WERI-Rb-1 (cell line): ENCODE results near the gene RNF17.
"Not testable (repeated sequence)": the region's sequence is repeated elsewhere in the genome, so short reads cannot be mapped to it uniquely, and the experiment has no call there.

Source experiments
- DNase-seq: peaks from one replicate; pipeline ENCODE4 v3.0.0-alpha.2; 2020
- H3K27ac ChIP-seq: fragments of 250-450 bp; sonication (Bioruptor Pico); 2 replicates; pipeline ENCODE4 v1.5.1; 2020; ENCODE audit warnings: mild to moderate bottlenecking, moderate library complexity
- H3K27me3 ChIP-seq: fragments of 250-450 bp; sonication (Bioruptor Pico); 2 replicates; pipeline ENCODE4 v1.5.1; 2021; ENCODE audit warnings: mild to moderate bottlenecking, low read depth, moderate library complexity; ENCODE audit not compliant: insufficient read depth, severe bottlenecking
- H3K36me3 ChIP-seq: fragments of 250-450 bp; sonication (Bioruptor Pico); 2 replicates; pipeline ENCODE4 v1.5.1; 2020; ENCODE audit warnings: mild to moderate bottlenecking, moderate library complexity
- H3K4me3 ChIP-seq: 2 replicates; pipeline ENCODE4 v1.5.1; 2011; ENCODE audit warnings: low read depth, mild to moderate bottlenecking, control low read depth, low read length
- H3K9me3 ChIP-seq: fragments of 250-450 bp; sonication (Bioruptor Pico); 2 replicates; pipeline ENCODE4 v1.5.1; 2021; ENCODE audit warnings: mild to moderate bottlenecking, moderate library complexity; ENCODE audit not compliant: severe bottlenecking
- CTCF ChIP-seq: IDR thresholded peaks from 2 replicates; pipeline ENCODE4 v1.5.1; 2011; ENCODE audit warnings: low read depth, mild to moderate bottlenecking, control low read depth, inconsistent platforms, low read length

RNF17 gene

GRCh38 chr13:24719139-24719538 is 44.8 kb upstream of the RNF17 start:
- no peaks in the 10 kb centered on the region for H3K27me3 ChIP-seq
- H3K36me3 ChIP-seq, result no peaks in the 10 kb centered on the region
- no peak for TF ChIP-seq CTCF
- H3K27ac ChIP-seq, result no peak overlapping the region
- no peak overlapping the region for H3K4me3 ChIP-seq
- H3K9me3 ChIP-seq, result no peaks in the 10 kb centered on the region
- DNase-seq, result no peak

- Histone ChIP-seq H3K27ac (no peak overlapping the region), H3K36me3 (no peaks in the 10 kb centered on the region), H3K27me3 (no peaks in the 10 kb centered on the region), H3K9me3 (no peaks in the 10 kb centered on the region), H3K4me3 (no peak overlapping the region)
- no peak for DNase-seq
- no peak for TF ChIP-seq CTCF
Measured at GRCh38 chr13:24723206-24723605, 40.8 kb upstream of the RNF17 start.

GRCh38 chr13:24724714-24725113 is 39.3 kb upstream of the RNF17 start:
- Histone ChIP-seq H3K27ac (no peak overlapping the region), H3K27me3 (no peaks in the 10 kb centered on the region), H3K9me3 (no peaks in the 10 kb centered on the region), H3K4me3 (no peak overlapping the region), H3K36me3 (no peaks in the 10 kb centered on the region)
- DNase-seq, result no peak
- no peak for TF ChIP-seq CTCF

- no peaks in the 10 kb centered on the region for H3K9me3 ChIP-seq
- H3K36me3 ChIP-seq, result no peaks in the 10 kb centered on the region
- no peak overlapping the region for H3K27ac ChIP-seq
- DNase-seq, result no peak
- no peak overlapping the region for H3K4me3 ChIP-seq
- no peak for TF ChIP-seq CTCF
- no peaks in the 10 kb centered on the region for H3K27me3 ChIP-seq
Measured at GRCh38 chr13:24725379-24725778, 38.6 kb upstream of the RNF17 start.

GRCh38 chr13:24727731-24728601 is 36.0 kb upstream of the RNF17 start:
- H3K27me3 ChIP-seq, result no peaks in the 10 kb centered on the region
- peak; percentile 89 for DNase-seq
- H3K4me3 ChIP-seq, result no peak overlapping the region
- H3K9me3 ChIP-seq, result peaks cover 5% of the 10 kb centered on the region
- no peak overlapping the region for H3K27ac ChIP-seq
- peak; percentile 88 for TF ChIP-seq CTCF
- no peaks in the 10 kb centered on the region for H3K36me3 ChIP-seq

GRCh38 chr13:24730873-24731567 is 32.9 kb upstream of the RNF17 start:
- H3K27me3 ChIP-seq, DNase-seq, H3K27ac ChIP-seq, H3K9me3 ChIP-seq, H3K4me3 ChIP-seq, H3K36me3 ChIP-seq: not testable (repeated sequence)
